HuH-7.5 (cell line): ENCODE measurements around the gene COL20A1.

ENCODE experiments used
- DNase-seq: peaks from one replicate; pipeline ENCODE4 v3.0.0; 2011; ENCODE audit warnings: low spot score

Gene COL20A1

GRCh38 chr20:63348828-63349515, 56.0 kb downstream of the COL20A1 start:
- DNase-seq = no peak

GRCh38 chr20:63349516-63349895, 56.5 kb downstream of the COL20A1 start:
- no peak for DNase-seq

GRCh38 chr20:63350196-63350595, 57.2 kb downstream of the COL20A1 start:
- no peak for DNase-seq

DNA sequence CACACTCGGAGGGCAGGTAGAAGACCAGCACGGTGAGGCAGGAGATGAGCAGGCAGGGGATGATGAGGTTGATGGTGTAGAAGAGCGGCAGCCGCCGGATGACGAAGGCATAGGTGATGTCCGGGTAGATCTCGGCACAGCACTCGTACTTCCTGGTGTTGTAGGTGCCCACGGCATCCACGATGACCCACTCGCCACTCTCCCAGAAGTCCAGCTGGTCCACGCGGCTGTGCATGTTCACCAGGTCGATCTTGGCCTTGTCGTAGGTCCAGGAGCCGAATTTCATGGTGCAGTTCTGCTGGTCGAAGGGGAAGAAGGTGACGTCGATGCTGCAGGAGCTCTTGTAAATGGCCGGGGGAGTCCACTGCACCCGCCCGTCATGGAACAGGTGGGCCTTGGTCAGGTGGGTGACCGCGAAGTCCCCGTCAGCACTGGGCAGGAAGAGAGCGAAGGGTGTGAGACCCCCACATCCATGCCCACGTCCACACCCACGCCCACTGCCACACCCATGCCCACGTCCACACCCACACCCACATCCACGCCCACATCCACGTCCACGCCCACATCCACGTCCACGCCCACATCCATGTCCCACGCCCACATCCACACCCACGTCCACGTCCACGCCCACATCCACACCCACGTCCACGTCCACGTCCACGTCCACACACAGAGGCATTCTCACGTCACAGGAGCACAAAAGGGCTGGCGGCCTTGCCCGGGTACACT, 57.8 kb downstream of the COL20A1 start:
- no peak for DNase-seq

GRCh38 chr20:63351326-63351700, 58.3 kb downstream of the COL20A1 start:
- no peak for DNase-seq

- no peak for DNase-seq
These were observed 59.0 kb downstream of the COL20A1 start for GRCh38 chr20:63351811-63352591.

DNA sequence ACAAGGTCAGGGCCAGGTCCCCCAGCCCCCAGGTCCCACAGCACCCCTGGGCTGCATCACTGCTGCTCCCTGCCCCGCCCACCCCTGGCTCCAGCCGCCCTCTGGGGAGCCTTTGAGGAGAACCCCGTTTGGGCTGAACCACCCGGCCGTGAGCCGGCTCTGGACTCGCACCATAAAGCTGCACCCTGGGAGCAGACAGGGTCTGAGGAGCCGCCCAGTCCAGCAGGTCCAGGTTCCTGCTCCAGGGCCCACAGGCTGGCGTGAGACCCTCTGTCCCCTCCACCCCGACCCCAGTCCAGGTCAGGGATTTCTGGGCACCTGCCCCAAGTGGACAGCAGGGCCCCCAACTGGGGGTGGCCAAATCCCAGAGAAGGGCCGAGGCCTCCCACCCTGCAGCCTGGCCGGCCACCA, 59.8 kb downstream of the COL20A1 start:
- no peak for DNase-seq

- DNase-seq = no peak
These were observed 61.8 kb downstream of the COL20A1 start for GRCh38 chr20:63354636-63355350.

- DNase-seq = no peak
These were observed 62.9 kb downstream of the COL20A1 start for GRCh38 chr20:63355781-63356295.

DNA sequence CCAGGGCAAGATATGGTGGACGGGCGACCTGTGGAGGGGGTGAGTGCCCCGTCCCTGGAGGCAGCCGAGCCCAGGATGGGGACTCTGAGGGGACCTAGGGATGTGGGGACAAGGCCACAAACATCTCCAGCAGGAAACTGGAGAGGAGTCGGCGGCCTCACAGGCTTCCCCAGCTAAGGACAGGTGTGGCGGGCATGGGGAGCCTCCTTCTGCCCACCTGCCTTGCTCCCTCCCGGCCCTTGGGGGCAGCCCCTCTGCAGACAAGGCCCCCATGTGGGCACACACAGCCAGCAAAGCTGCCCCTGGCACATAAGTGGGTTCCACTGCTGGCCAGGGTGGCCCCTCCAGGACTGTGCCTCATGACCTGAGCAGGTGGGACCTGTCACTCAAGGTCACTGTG, 63.5 kb downstream of the COL20A1 start:
- DNase-seq = no peak

- no peak for DNase-seq
These were observed 64.2 kb downstream of the COL20A1 start for GRCh38 chr20:63356931-63357879.

- DNase-seq = no peak
These were observed 65.2 kb downstream of the COL20A1 start for GRCh38 chr20:63357921-63358905.

DNA sequence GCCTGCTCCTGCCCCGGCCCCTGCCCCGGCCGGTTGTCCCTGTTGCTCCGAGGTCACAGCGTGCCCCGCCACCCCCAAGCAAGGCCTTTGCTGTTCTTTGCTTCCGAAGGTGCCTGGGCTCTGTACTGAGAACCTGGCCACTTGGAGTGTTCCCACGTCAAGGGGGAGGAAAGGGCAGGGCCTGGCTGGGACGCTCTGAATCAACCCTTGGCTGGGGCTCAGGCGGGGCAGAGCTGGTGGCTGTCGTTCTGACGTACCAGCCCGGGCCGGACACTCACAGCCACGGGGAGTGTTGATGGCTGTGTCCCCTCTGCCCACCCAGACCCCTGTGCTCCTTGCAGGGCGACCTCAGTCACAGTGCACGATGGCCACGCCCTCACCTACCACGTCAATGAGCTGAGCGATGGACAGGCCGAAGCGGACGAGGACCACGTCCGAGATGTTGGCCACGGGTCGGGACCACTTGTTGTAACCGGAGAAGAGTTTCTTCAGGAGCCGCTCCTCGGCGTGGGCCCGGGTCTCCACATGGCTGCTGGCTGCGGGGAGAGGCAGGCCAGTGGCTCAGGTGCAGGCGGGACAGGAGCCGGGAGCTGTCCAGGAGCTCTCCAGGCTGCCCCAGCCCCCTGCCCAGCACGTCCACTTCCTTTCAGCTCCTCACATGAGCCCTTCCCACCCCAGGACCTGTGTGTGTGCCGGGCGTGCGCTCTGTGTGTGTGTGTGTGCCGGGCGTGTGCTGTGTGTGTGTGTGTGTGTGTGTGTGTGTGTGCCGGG, 66.4 kb downstream of the COL20A1 start:
- DNase-seq = no peak

DNA sequence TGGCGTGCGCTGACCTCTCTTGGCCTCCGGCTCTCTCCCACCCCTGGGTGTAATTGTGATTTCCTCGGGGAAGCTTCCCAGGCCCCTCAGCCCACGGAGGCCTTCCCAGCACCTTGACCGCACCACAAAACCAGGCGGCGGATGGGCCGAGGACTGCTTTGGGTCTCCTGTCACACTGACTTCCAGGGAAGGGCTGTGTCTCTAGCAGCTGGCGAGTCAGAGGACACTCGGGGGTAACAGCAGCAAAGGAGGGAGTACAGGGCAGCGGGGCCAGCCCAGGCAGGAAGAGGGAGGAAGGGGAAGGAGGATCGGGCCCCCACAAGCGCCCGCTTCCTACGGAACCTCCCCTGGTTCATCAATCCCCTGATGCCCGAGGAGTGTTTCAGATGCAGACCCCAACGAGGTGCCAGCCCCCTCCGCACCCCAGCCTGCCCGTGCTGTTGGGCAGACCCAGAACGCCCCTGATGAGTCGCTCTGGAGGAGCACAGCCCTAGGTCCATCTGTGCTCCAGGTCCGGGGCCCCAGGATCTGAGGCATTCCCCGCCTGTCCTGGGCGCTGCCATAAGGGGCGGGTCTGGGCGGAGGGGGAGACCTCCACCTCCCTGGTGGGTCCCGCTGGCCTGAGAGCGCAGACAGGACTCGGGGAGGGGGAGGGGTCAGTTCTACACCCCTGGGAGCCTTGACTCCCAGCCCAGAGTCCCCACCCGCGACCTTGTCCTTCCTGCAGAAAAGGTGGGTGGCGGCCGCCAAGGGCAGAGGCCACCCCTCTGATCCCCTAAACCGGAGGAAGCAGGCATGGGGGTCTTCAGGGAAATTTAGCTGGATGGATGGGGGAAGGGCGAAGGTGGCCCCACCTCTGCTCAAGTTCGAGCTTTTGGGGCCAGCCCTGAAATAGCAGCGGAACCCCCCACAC, 67.2 kb downstream of the COL20A1 start:
- DNase-seq = no peak

GRCh38 chr20:63360850-63361518, 68.0 kb downstream of the COL20A1 start, which contains the start of gene CHRNA4:
CHRNA4 (minus strand) TSS chr20:63361349; CDS start chr20:63361165, 184 bp downstream.
- no peak for DNase-seq

DNA sequence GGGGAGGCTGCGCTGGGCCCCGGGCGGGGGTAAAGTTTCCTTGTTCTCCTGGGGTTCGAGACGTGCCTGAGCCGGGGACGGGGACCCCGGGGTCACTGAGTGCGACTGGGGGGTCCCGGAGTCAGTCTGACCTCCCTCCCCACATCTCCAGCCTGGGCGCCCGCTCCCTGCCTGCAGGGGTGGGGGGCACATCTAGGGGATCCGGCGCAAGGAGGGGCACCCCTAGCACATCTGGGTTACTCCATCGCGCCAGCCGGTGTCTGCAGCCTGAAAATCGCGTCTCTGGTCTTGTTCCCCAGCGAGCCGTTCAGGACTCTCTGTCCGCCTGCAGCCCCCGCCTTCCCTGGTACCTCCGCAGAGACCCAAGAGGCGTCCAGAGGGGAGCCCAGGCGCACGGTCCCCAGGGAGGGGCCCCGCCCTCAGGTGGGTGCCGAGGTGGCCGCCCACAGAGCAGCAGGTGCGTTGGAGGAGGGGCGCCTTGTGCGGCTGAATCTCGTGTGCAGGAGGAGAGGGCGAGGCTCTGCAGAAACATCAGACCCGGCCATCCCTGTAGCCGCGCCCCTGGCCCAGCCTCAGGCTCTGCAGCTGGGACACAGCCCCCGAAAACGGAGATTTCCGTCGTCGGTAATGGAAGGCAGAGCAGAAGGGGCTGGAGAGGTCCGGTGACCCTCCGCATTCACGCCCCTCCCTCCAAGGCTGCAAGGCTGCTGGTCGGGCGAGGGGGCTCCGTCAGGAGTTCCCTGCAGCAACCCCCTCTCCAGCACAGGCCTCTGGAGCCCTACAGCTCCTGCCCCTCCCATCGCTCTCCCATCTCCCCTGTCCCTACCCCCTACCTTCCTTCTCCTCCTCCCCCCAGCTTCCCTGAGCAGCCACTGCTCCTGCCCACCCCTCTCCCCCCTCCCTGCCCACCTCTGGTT, 68.8 kb downstream of the COL20A1 start:
- DNase-seq = no peak
